Measurements from ENCODE around the gene CHRNA7. TPM values are rescaled to one million over a fixed set of nuclear protein-coding genes. Genes with fewer than 3 reads are reported as not detected.
A peak's percentile ranks its signal among the peaks of the same experiment; 100 is the strongest.

CHRNA7 gene
- total RNA-seq, 1 experiment from 2014 or later: 4.4 TPM

DNA sequence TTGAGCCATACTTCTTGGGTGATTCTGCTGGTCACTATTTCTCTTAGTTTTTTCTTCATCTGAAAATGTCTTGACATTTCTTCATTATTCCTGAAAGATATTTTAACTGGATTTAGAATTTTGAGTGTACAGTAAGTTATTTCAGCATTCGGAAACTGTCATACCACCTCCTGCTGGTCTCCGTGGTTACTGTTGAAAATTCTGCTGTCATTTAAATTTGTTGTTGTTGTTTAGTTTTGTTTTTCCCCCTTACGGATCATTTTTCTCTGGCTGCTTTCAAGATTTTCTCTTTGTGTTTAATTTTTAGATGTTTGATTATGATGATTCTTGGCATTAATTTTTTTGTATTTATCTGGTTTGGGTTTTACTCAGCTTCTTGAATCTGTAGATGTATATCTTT lies 100.5 kb downstream of the CHRNA7 start:
- no peak overlapping the region for H3K4ac ChIP-seq (ENCODE audit: low read depth, low read length)
- no peak overlapping the region for H2BK15ac ChIP-seq (ENCODE audit: low read depth, low read length)
- H4K8ac ChIP-seq (replicated peaks; ENCODE audit: insufficient read length, low read depth, low read length): no peak overlapping the region
- no peak overlapping the region for H3K18ac ChIP-seq (ENCODE audit: insufficient read length, low read depth, low read length)
- H2BK12ac ChIP-seq (ENCODE audit: insufficient read length, low read depth, low read length): no peak overlapping the region
- H3K27ac ChIP-seq (ENCODE audit: insufficient read length, low read depth, low read length): no peak overlapping the region
- no peak overlapping the region for H2BK5ac ChIP-seq (ENCODE audit: insufficient read length, low read length)
- no peak overlapping the region for H2AFZ ChIP-seq (ENCODE audit: low read length)
- no peak overlapping the region for H4K91ac ChIP-seq (ENCODE audit: insufficient read length, low read depth, low read length)
- no peak overlapping the region for H4K5ac ChIP-seq (ENCODE audit: insufficient read length, low read depth, low read length)
- no peaks in the 10 kb centered on the region for H3K27me3 Mint-ChIP-seq (ENCODE audit: low read depth)
- H2BK120ac ChIP-seq (ENCODE audit: low read depth, low read length, poor library complexity, severe bottlenecking): no peak overlapping the region
- H2BK20ac ChIP-seq (ENCODE audit: low read depth, low read length, poor library complexity, severe bottlenecking): no peak overlapping the region
- no peak overlapping the region for H3K9ac ChIP-seq (ENCODE audit: extremely low read depth, insufficient read length, low read length)
- H3K4me2 ChIP-seq (ENCODE audit: insufficient read depth, insufficient read length, low read length): no peak overlapping the region
- no peak overlapping the region for H3K56ac ChIP-seq (ENCODE audit: insufficient read length, low read depth, low read length)
- no peak overlapping the region for H3K27ac Mint-ChIP-seq
- H2AK5ac ChIP-seq (ENCODE audit: insufficient read length, low read length): no peak overlapping the region
- no peak overlapping the region for H3T11ph ChIP-seq (ENCODE audit: low read length)
- no peak overlapping the region for H3K4me3 Mint-ChIP-seq
- no peaks in the 10 kb centered on the region for H3K9me3 Mint-ChIP-seq
- peak; percentile 47; the same call in 2 of the 3 replicates for TF ChIP-seq CTCF (conservative IDR thresholded peaks at IDR 0.05)
- no peak for DNase-seq
- no peak overlapping the region for H3K14ac ChIP-seq (ENCODE audit: insufficient read depth, low read length)
- H3K79me1 ChIP-seq (ENCODE audit: insufficient read depth, low read depth, low read length, poor library complexity, severe bottlenecking): no peaks in the 10 kb centered on the region
- H3K79me2 ChIP-seq (ENCODE audit: insufficient read depth, low read length): no peaks in the 10 kb centered on the region
- H3K27me3 ChIP-seq (ENCODE audit: insufficient read depth, low read length): no peaks in the 10 kb centered on the region
- H3K23ac ChIP-seq (ENCODE audit: insufficient read length, low read depth, low read length): no peak overlapping the region
- H3K4me1 Mint-ChIP-seq: peaks cover 1 to 2% of the 10 kb centered on the region in 2 experiments
- H3K9me3 ChIP-seq (ENCODE audit: control insufficient read depth, low read depth, low read length): no peaks in the 10 kb centered on the region
- H3K36me3 Mint-ChIP-seq (ENCODE audit: insufficient read depth in 1 of 3, low read depth in 3 of 3): no peaks in the 10 kb centered on the region; a peak in 1 of 7 replicates
- WGBS (ENCODE audit: extremely low coverage, insufficient read length, low lambda C conversion rate): no CpG with 5 or more reads among the region's 3 CpGs
- no peaks in the 10 kb centered on the region for H3K23me2 ChIP-seq (ENCODE audit: insufficient read length, low read depth, low read length, poor library complexity, severe bottlenecking)
- no peaks in the 10 kb centered on the region for H4K20me1 ChIP-seq (ENCODE audit: control insufficient read depth, insufficient read depth, insufficient read length)
- no peaks in the 10 kb centered on the region for H3K4me1 ChIP-seq (ENCODE audit: insufficient read depth, low read length)
